KMS-11 (cell line): ENCODE results near the gene UNC13A.

ENCODE experiments used
- H2AFZ ChIP-seq: fragments of 200-600 bp; sonication (generic); 2 replicates; pipeline ENCODE4 v1.6.1; 2016; ENCODE audit warnings: antibody characterized with exemption, mixed run types, low read depth
- H3K27ac ChIP-seq: fragments of 200-600 bp; sonication (generic); 2 replicates; pipeline ENCODE4 v1.6.1; 2016; ENCODE audit warnings: mild to moderate bottlenecking, mixed run types
- H3K27me3 ChIP-seq: fragments of 200-600 bp; sonication (generic); 2 replicates; pipeline ENCODE4 v1.6.1; 2017; ENCODE audit warnings: mild to moderate bottlenecking, low read depth, mixed run types, moderate library complexity; ENCODE audit not compliant: insufficient read depth
- H3K36me3 ChIP-seq: fragments of 200-600 bp; sonication (generic); 2 replicates; pipeline ENCODE4 v1.6.1; 2017; ENCODE audit warnings: mild to moderate bottlenecking, mixed run types; ENCODE audit not compliant: insufficient read depth
- H3K4me1 ChIP-seq: fragments of 200-600 bp; sonication (generic); 2 replicates; pipeline ENCODE4 v1.6.1; 2016; ENCODE audit warnings: mild to moderate bottlenecking, low read depth, mixed run types; ENCODE audit not compliant: poor library complexity, severe bottlenecking
- H3K4me2 ChIP-seq: fragments of 200-600 bp; sonication (generic); 2 replicates; pipeline ENCODE4 v1.7.0; 2016; ENCODE audit warnings: mild to moderate bottlenecking, mixed run types
- H3K4me3 ChIP-seq: fragments of 200-600 bp; sonication (generic); IDR thresholded peaks from 2 replicates; pipeline ENCODE4 v1.6.1; 2017; ENCODE audit warnings: low read depth, low read length, mixed read lengths; ENCODE audit not compliant: insufficient read depth
- H3K79me2 ChIP-seq: fragments of 200-600 bp; sonication (generic); 2 replicates; pipeline ENCODE4 v1.6.1; 2016; ENCODE audit warnings: low read depth, mixed run types; ENCODE audit not compliant: insufficient read depth
- H3K9ac ChIP-seq: fragments of 200-600 bp; sonication (generic); 2 replicates; pipeline ENCODE4 v1.6.1; 2016; ENCODE audit warnings: mild to moderate bottlenecking, mixed run types
- H4K20me1 ChIP-seq: fragments of 200-600 bp; sonication (generic); 2 replicates; pipeline ENCODE4 v1.6.1; 2016; ENCODE audit warnings: mild to moderate bottlenecking, mixed run types; ENCODE audit not compliant: insufficient read depth
- CTCF ChIP-seq: fragments of 200-600 bp; sonication (generic); conservative IDR thresholded peaks from 2 replicates; pipeline ENCODE4 v1.6.1; 2017; ENCODE audit warnings: low read depth, mild to moderate bottlenecking, antibody characterized with exemption, low read length, moderate library complexity, mixed read lengths

UNC13A gene

GRCh38 chr19:17648786-17649185 is 39.4 kb downstream of the UNC13A start:
- no peak overlapping the region for H2AFZ ChIP-seq
- H3K4me2 ChIP-seq: no peak overlapping the region
- no peaks in the 10 kb centered on the region for H3K79me2 ChIP-seq
- H3K27ac ChIP-seq: no peak overlapping the region
- no peak for TF ChIP-seq CTCF
- peaks cover 62% of the 10 kb centered on the region for H3K27me3 ChIP-seq
- no peak overlapping the region for H3K4me3 ChIP-seq
- no peak overlapping the region for H3K9ac ChIP-seq
- no peaks in the 10 kb centered on the region for H3K36me3 ChIP-seq
- H3K4me1 ChIP-seq: no peaks in the 10 kb centered on the region
- H4K20me1 ChIP-seq: no peaks in the 10 kb centered on the region

GRCh38 chr19:17648097-17648660 is 40.0 kb downstream of the UNC13A start:
- no peak overlapping the region for H3K4me3 ChIP-seq

GRCh38 chr19:17647071-17648020 is 40.8 kb downstream of the UNC13A start:
- H2AFZ ChIP-seq: no peak overlapping the region
- no peak overlapping the region for H3K27ac ChIP-seq
- H3K4me1 ChIP-seq: no peaks in the 10 kb centered on the region
- no peak for TF ChIP-seq CTCF
- H3K79me2 ChIP-seq: no peaks in the 10 kb centered on the region
- peaks cover 69% of the 10 kb centered on the region for H3K27me3 ChIP-seq
- no peak overlapping the region for H3K9ac ChIP-seq
- no peak overlapping the region for H3K4me2 ChIP-seq
- H4K20me1 ChIP-seq: no peaks in the 10 kb centered on the region
- no peak overlapping the region for H3K4me3 ChIP-seq
- no peaks in the 10 kb centered on the region for H3K36me3 ChIP-seq

More at GRCh38 chr19:17648097-17648660, 40.0 kb downstream of the UNC13A start:
- Histone ChIP-seq H3K36me3 (no peaks in the 10 kb centered on the region), H3K9ac (no peak overlapping the region), H3K4me1 (no peaks in the 10 kb centered on the region), H3K79me2 (no peaks in the 10 kb centered on the region), H3K27me3 (peaks cover 68% of the 10 kb centered on the region), H3K4me2 (no peak overlapping the region), H2AFZ (no peak overlapping the region), H3K27ac (no peak overlapping the region), H4K20me1 (no peaks in the 10 kb centered on the region)
- TF ChIP-seq CTCF: no peak

GRCh38 chr19:17646441-17646840 is 41.7 kb downstream of the UNC13A start:
- Histone ChIP-seq H3K27ac (no peak overlapping the region), H3K36me3 (no peaks in the 10 kb centered on the region), H3K4me3 (no peak overlapping the region), H3K4me2 (no peak overlapping the region), H3K9ac (no peak overlapping the region), H3K4me1 (no peaks in the 10 kb centered on the region), H3K79me2 (no peaks in the 10 kb centered on the region), H3K27me3 (peaks cover 69% of the 10 kb centered on the region), H2AFZ (no peak overlapping the region), H4K20me1 (no peaks in the 10 kb centered on the region)
- TF ChIP-seq CTCF: no peak
